ENCODE data around the gene CWC27.

DNA sequence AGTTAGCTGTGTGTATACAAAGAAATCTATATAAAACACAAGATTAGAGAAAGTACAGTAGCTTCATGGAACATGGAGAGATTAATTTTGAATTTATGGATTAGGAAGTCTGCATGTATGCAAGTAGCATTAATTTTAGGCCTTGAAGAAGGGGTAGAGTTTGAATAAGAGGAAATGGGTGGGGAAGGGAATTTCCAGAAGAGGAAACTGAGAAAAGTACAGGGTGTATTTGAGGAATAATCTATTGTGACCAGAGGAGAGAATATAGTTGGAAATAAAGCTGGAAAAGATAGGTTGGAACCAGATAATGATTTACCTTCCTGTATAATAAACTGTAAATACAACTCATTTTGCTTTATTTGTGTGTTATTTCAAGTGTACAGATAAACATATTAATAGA, 53.6 kb downstream of the CWC27 start:
- TF ChIP-seq POLR2AphosphoS5 (IDR thresholded peaks at IDR 0.05; ENCODE audit: low read depth, low read length) = no peak
- TF ChIP-seq TAF1 (IDR thresholded peaks at IDR 0.05; ENCODE audit: low read depth, low read length) = no peak
